Activated T-helper 1 cell treated with anti-CD3 and anti-CD28 coated beads, Interleukin-2, amount 50 U/mL, for 16 hours (primary cell): Measurements from ENCODE around the gene MEI1.
A peak's percentile ranks its signal among the peaks of the same experiment; 100 is the strongest.
"Not testable (repeated sequence)": the region's sequence is repeated elsewhere in the genome, so short reads cannot be mapped to it uniquely, and the experiment has no call there.

Experiments
- DNase-seq, 2 donors: peaks; one replicate each; pipeline ENCODE4 v3.0.0-alpha.2; 2020; ENCODE audit warnings: low read depth in 1 of 2, low spot score in 1 of 2

Gene MEI1

GRCh38 chr22:41699264-41700107, at the start of gene MEI1:
MEI1 (plus strand) TSS chr22:41699503; CDS start chr22:41699539, 36 bp downstream.
- peak; percentile 84 to 87 for DNase-seq

- DNase-seq: no peak
Measured at GRCh38 chr22:41650229-41650628, 49.1 kb upstream of the MEI1 start.

GRCh38 chr22:41650821-41651220, 48.5 kb upstream of the MEI1 start:
- DNase-seq: no peak

- DNase-seq: no peak
Measured at GRCh38 chr22:41654322-41654721, 45.0 kb upstream of the MEI1 start.

GRCh38 chr22:41656556-41656955, 42.7 kb upstream of the MEI1 start:
- no peak for DNase-seq

- DNase-seq: no peak
Measured at GRCh38 chr22:41657709-41658108, 41.6 kb upstream of the MEI1 start.

GRCh38 chr22:41658869-41659268, 40.4 kb upstream of the MEI1 start:
- DNase-seq: no peak

- DNase-seq: no peak
Measured at GRCh38 chr22:41659941-41660340, 39.4 kb upstream of the MEI1 start.

GRCh38 chr22:41660416-41660815, 38.9 kb upstream of the MEI1 start:
- no peak for DNase-seq

GRCh38 chr22:41661088-41661487, 38.2 kb upstream of the MEI1 start:
- no peak for DNase-seq

- no peak for DNase-seq
Measured at GRCh38 chr22:41661713-41662112, 37.6 kb upstream of the MEI1 start.

GRCh38 chr22:41663594-41663993, 35.7 kb upstream of the MEI1 start:
- DNase-seq: not testable (repeated sequence)

- DNase-seq: no peak
Measured at GRCh38 chr22:41664490-41664889, 34.8 kb upstream of the MEI1 start.

GRCh38 chr22:41664951-41665350, 34.4 kb upstream of the MEI1 start:
- no peak for DNase-seq

GRCh38 chr22:41668971-41669911, 30.1 kb upstream of the MEI1 start:
- DNase-seq: no peak

GRCh38 chr22:41672096-41672495, 27.2 kb upstream of the MEI1 start:
- not testable (repeated sequence) for DNase-seq

GRCh38 chr22:41672780-41673509, 26.4 kb upstream of the MEI1 start:
- no peak for DNase-seq

- no peak for DNase-seq
Measured at GRCh38 chr22:41674846-41675340, 24.4 kb upstream of the MEI1 start.

GRCh38 chr22:41676134-41676533, 23.2 kb upstream of the MEI1 start:
- no peak for DNase-seq

GRCh38 chr22:41681616-41682015, 17.7 kb upstream of the MEI1 start:
- no peak for DNase-seq
